ACC112 (cell line): ENCODE measurements around the gene COL23A1.

ENCODE experiments used
- H2AFZ ChIP-seq: fragments of 200-600 bp; sonication (generic); one replicate; pipeline ENCODE4 v1.6.0; 2017; ENCODE audit warnings: antibody characterized with exemption, low read length; ENCODE audit not compliant: unreplicated experiment
- H3K27ac ChIP-seq: fragments of 200-600 bp; sonication (generic); 2 replicates; pipeline ENCODE4 v1.5.1; 2014; ENCODE audit warnings: low read depth, mild to moderate bottlenecking, antibody characterized with exemption, low read length, moderate library complexity
- H3K27me3 ChIP-seq: fragments of 200-600 bp; sonication (generic); 2 replicates; pipeline ENCODE4 v1.6.1; 2014; ENCODE audit warnings: mild to moderate bottlenecking, antibody characterized with exemption, low read length, moderate library complexity, mixed read lengths; ENCODE audit not compliant: insufficient read depth
- H3K36me3 ChIP-seq: fragments of 200-600 bp; sonication (generic); 2 replicates; pipeline ENCODE4 v1.6.1; 2016; ENCODE audit warnings: mild to moderate bottlenecking, antibody characterized with exemption, low read length, moderate library complexity, mixed read lengths; ENCODE audit not compliant: insufficient read depth
- H3K4me1 ChIP-seq: fragments of 200-600 bp; sonication (generic); one replicate; pipeline ENCODE4 v1.6.1; 2016; ENCODE audit warnings: low read length, mixed read lengths; ENCODE audit not compliant: insufficient read depth, unreplicated experiment, control insufficient read depth
- H3K4me3 ChIP-seq: fragments of 200-600 bp; sonication (generic); 2 replicates; pipeline ENCODE4 v1.5.1; 2014; ENCODE audit warnings: mild to moderate bottlenecking, low read depth, low read length
- H3K79me2 ChIP-seq: fragments of 200-600 bp; sonication (generic); one replicate; pipeline ENCODE4 v1.6.0; 2016; ENCODE audit warnings: low read length; ENCODE audit not compliant: control insufficient read depth, unreplicated experiment, insufficient read depth

Gene COL23A1

GRCh38 chr5:178278358-178279023, 311.7 kb downstream of the COL23A1 start:
- H3K27ac ChIP-seq, result no peak overlapping the region
- no peaks in the 10 kb centered on the region for H3K79me2 ChIP-seq
- peaks cover 47% of the 10 kb centered on the region for H3K27me3 ChIP-seq
- H3K4me3 ChIP-seq, result no peak overlapping the region
- H3K4me1 ChIP-seq, result no peaks in the 10 kb centered on the region
- no peak overlapping the region for H2AFZ ChIP-seq
- H3K36me3 ChIP-seq, result no peaks in the 10 kb centered on the region

DNA sequence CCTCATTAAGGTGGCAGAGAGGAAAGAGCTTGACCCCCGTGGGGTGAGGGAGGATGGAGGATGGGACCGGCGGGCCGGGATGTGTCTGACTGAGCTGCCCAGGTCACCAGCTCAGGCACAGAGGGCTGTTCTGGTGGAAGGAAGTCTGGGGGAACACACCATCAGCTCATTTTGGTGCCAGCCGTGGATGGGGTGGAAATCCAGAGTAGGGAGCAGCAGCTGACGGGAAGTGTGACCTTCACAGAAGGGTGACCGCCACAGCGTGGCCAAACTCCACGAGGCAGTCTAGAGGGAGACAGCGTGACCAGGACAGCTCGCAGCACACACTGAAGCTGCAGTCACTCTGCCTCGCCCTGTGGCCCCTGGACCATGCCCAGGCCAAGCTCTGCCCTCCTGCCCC, 312.3 kb downstream of the COL23A1 start:
- Histone ChIP-seq H3K4me3 (no peak overlapping the region), H3K27me3 (peaks cover 47% of the 10 kb centered on the region), H2AFZ (no peak overlapping the region), H3K79me2 (no peaks in the 10 kb centered on the region), H3K36me3 (no peaks in the 10 kb centered on the region), H3K4me1 (no peaks in the 10 kb centered on the region), H3K27ac (no peak overlapping the region)

GRCh38 chr5:178277346-178277745, 312.8 kb downstream of the COL23A1 start:
- Histone ChIP-seq H3K27me3 (peaks cover 47% of the 10 kb centered on the region), H3K79me2 (no peaks in the 10 kb centered on the region), H3K4me3 (no peak overlapping the region), H2AFZ (no peak overlapping the region), H3K36me3 (no peaks in the 10 kb centered on the region), H3K4me1 (no peaks in the 10 kb centered on the region), H3K27ac (no peak overlapping the region)

- H3K79me2 ChIP-seq, result no peaks in the 10 kb centered on the region
- no peak overlapping the region for H3K27ac ChIP-seq
- H3K4me1 ChIP-seq, result no peaks in the 10 kb centered on the region
- peaks cover 48% of the 10 kb centered on the region for H3K27me3 ChIP-seq
- no peak overlapping the region for H3K4me3 ChIP-seq
- no peaks in the 10 kb centered on the region for H3K36me3 ChIP-seq
- no peak overlapping the region for H2AFZ ChIP-seq
These were observed 315.2 kb downstream of the COL23A1 start for GRCh38 chr5:178274781-178275537.

DNA sequence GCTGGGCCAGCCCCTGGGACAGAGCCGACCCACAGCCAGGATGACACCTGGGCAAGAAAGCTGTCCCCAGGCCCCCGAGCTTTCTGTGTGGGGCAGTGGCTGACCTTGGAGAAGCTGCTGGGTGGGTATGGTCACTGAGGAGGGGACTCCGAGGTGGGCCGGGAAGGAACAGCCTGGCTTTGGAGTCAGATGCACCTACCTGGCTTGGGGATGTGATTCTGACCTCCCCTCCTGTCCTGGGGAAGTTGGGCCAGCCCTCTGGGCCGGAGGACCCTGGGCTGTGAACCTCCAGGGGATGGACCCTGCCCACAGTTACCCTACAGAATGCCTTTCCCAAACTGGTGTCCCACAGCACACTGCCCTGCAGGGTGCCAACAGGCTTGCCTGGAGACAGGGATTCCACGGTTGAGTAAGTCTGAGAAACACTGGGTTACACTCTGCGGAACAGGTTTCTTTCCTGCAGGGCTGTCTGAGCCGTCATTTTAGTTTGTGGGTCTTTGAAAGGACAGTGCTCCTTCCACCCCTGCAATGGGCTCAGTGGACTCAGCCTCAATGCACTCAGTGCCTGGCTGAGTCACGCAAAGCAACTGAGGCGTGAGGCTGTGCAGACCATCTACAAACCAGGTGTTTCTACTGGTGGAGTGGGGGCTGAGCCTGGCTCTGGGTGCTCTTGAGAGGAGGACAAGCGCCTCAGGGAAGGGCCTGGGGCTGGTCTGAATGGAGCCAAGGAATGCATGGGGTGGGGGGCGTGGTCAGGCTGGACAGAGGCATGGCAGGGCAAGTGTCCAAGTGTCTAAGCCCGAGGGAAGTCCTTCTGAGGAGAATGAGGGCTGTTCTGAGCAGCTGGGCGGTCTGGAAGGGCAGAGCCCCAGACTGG, 316.3 kb downstream of the COL23A1 start:
- Histone ChIP-seq H2AFZ (no peak overlapping the region), H3K27ac (no peak overlapping the region), H3K27me3 (peaks cover 48% of the 10 kb centered on the region), H3K4me3 (no peak overlapping the region), H3K4me1 (no peaks in the 10 kb centered on the region), H3K36me3 (no peaks in the 10 kb centered on the region), H3K79me2 (no peaks in the 10 kb centered on the region)

DNA sequence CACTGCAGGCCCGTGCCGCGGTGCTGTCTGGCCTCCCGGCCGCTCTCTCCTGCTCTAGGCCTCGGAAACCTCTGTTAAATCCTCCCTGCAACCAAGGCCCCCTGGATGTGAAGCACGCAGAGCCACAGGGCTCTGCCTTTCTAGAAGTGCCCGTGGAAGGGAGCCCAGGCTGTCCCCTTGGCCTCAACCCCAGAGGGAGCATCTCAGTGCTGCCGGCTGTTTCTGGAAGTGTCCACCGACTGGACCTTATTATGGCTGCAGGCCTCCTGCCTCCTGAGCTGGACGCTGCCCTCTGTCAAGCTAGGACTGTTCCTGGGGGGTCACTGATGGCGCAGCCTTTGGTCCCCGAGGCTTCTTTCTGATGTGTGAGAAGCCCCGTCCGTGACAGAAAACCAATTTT, 317.2 kb downstream of the COL23A1 start:
- H2AFZ ChIP-seq, result no peak overlapping the region

DNA sequence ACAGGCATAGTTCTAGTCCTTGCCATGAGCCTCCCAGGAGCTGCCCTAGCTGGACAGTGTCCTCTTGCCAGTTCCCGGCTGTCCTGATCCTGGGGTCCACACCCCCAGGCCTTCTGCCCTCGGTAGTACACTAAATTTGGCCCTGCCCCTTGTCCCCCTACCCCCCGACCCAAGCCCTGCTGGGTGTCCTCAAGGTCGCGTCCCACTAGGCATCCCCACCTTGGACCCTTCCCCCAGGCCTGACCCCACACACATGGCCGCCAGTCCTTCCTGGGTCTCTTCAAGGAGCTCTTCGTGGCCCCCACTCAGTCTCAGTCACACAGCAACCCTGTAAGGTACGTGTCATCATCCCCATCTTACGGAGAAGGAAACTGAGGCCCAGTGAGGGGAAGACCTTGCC, 317.6 kb downstream of the COL23A1 start:
- no peaks in the 10 kb centered on the region for H3K79me2 ChIP-seq
- H2AFZ ChIP-seq, result no peak overlapping the region
- no peaks in the 10 kb centered on the region for H3K4me1 ChIP-seq
- no peak overlapping the region for H3K27ac ChIP-seq
- no peak overlapping the region for H3K4me3 ChIP-seq
- no peaks in the 10 kb centered on the region for H3K36me3 ChIP-seq
- H3K27me3 ChIP-seq, result peaks cover 43% of the 10 kb centered on the region

More for the DNA sequence above, 317.2 kb downstream of the COL23A1 start:
- H3K27ac ChIP-seq, result no peak overlapping the region
- H3K4me3 ChIP-seq, result no peak overlapping the region
- H3K27me3 ChIP-seq, result peaks cover 43% of the 10 kb centered on the region
- H3K4me1 ChIP-seq, result no peaks in the 10 kb centered on the region
- no peaks in the 10 kb centered on the region for H3K36me3 ChIP-seq
- H3K79me2 ChIP-seq, result no peaks in the 10 kb centered on the region

- Histone ChIP-seq H3K4me3 (no peak overlapping the region), H3K4me1 (no peaks in the 10 kb centered on the region), H3K36me3 (no peaks in the 10 kb centered on the region), H2AFZ (no peak overlapping the region), H3K79me2 (no peaks in the 10 kb centered on the region), H3K27me3 (peaks cover 39% of the 10 kb centered on the region), H3K27ac (no peak overlapping the region)
These were observed 318.3 kb downstream of the COL23A1 start for GRCh38 chr5:178271726-178272479.

DNA sequence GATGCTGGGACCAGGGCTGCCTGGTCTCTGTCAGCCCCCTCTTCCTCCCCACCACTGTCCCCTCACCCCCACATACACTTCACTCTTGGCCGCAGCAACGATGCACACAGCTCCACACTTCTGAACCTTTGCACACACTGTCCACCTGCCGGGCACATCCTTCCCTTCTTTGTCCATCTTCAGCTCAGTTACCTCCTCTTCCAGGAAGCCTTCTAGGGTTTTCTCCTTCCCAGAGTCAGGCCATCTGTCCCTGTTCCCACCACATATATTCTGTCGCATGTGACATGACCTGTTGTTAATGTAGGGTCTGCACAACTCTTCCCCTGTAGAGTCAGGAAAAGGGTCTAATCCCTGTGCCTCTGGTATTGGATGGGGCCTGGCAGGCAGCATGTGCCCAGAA, 319.0 kb downstream of the COL23A1 start:
- Histone ChIP-seq H3K79me2 (no peaks in the 10 kb centered on the region), H3K36me3 (no peaks in the 10 kb centered on the region), H3K4me1 (no peaks in the 10 kb centered on the region), H3K4me3 (no peak overlapping the region), H3K27me3 (peaks cover 32% of the 10 kb centered on the region), H2AFZ (no peak overlapping the region), H3K27ac (no peak overlapping the region)

- Histone ChIP-seq H2AFZ (no peak overlapping the region), H3K79me2 (no peaks in the 10 kb centered on the region), H3K27ac (no peak overlapping the region), H3K27me3 (peaks cover 15% of the 10 kb centered on the region), H3K36me3 (no peaks in the 10 kb centered on the region), H3K4me3 (no peak overlapping the region), H3K4me1 (no peaks in the 10 kb centered on the region)
These were observed 320.7 kb downstream of the COL23A1 start for GRCh38 chr5:178269499-178269898.
